Natural killer cell (primary cell): ENCODE data around the gene TRIP4. TPM values are rescaled to one million over a fixed set of nuclear protein-coding genes. Genes with fewer than 3 reads are reported as not detected.
A peak's percentile ranks its signal among the peaks of the same experiment; 100 is the strongest.

Experiments
- ATAC-seq, 3 donors: fragments of 150-1000 bp in 2 of 3; fragments of 200-7000 bp in 1 of 3; cut with Tn5 transposase; 1 replicate in 1 of 3; 2 replicates in 2 of 3; pipeline ENCODE4 v1.10.0; 2021; ENCODE audit warnings: mild to moderate bottlenecking in 2 of 3, moderate library complexity in 2 of 3
- DNase-seq, 2 donors: peaks; one replicate each; pipeline versions ENCODE4 v3.0.0 to v3.0.0-alpha.2; 2013 to 2021; ENCODE audit warnings: mixed read lengths in 1 of 2
- H3K27ac ChIP-seq: one replicate; pipeline ENCODE4 v1.5.1; 2013; ENCODE audit warnings: mild to moderate bottlenecking, low read length
- H3K27me3 ChIP-seq: one replicate; pipeline ENCODE4 v1.6.1; 2013; ENCODE audit warnings: low read length; ENCODE audit not compliant: control insufficient read depth, insufficient read depth
- H3K36me3 ChIP-seq: one replicate; pipeline ENCODE4 v1.6.1; 2013; ENCODE audit warnings: low read length; ENCODE audit not compliant: control insufficient read depth, insufficient read depth
- H3K4me1 ChIP-seq: one replicate; pipeline ENCODE4 v1.6.1; 2013; ENCODE audit warnings: low read length; ENCODE audit not compliant: control insufficient read depth, insufficient read depth
- H3K4me3 ChIP-seq: one replicate; pipeline ENCODE4 v1.5.1; 2013; ENCODE audit warnings: low read length
- H3K9me3 ChIP-seq: one replicate; pipeline ENCODE4 v1.6.1; 2013; ENCODE audit warnings: low read length; ENCODE audit not compliant: control insufficient read depth, insufficient read depth
- H3K27ac Mint-ChIP-seq, 2 donors: one replicate each; pipeline ENCODE4 v1.8.0; 2022; ENCODE audit warnings: mild to moderate bottlenecking in 2 of 2, mixed read lengths in 2 of 2, moderate library complexity in 1 of 2
- H3K27me3 Mint-ChIP-seq, 2 donors: one replicate each; pipeline ENCODE4 v1.8.0; 2022; ENCODE audit warnings: low read depth in 2 of 2, mixed read lengths in 2 of 2
- H3K36me3 Mint-ChIP-seq: one replicate; pipeline ENCODE4 v1.8.0; 2022; ENCODE audit warnings: mixed read lengths
- H3K4me1 Mint-ChIP-seq, 2 donors: one replicate each; pipeline ENCODE4 v1.8.0; 2022; ENCODE audit warnings: mixed read lengths in 2 of 2
- H3K4me3 Mint-ChIP-seq: one replicate; pipeline ENCODE4 v1.8.0; 2022; ENCODE audit warnings: mild to moderate bottlenecking, moderate library complexity, mixed read lengths
- H3K9me3 Mint-ChIP-seq, 2 donors: one replicate each; pipeline ENCODE4 v1.8.0; 2022; ENCODE audit warnings: mixed read lengths in 2 of 2
- WGBS: methylation state at CpG from one replicate; pipeline ENCODE4 v1.1.7; 2013; ENCODE audit warnings: missing lambda C conversion rate; ENCODE audit not compliant: insufficient coverage; 5-methylcytosine and 5-hydroxymethylcytosine counted together
- intact Hi-C: fragments of 100-400 bp; cut with micrococcal nuclease; formaldehyde crosslinking; loops from one replicate; pipeline ENCODE4 v1.14.2; 2022
- total RNA-seq, 4 donors: library from RNA; stranded (reverse); fragments of 120-200 nt in 1 of 4; gene quantifications; one replicate each; pipeline versions ENCODE4 v1.2.3 to v1.2.4, GENCODE V29; 2013 to 2022
- TF ChIP-seq, protein P1 (sequence below): fragments of 200-600 bp; IDR thresholded peaks from one replicate; pipeline ENCODE4 v1.8.0; 2022; ENCODE audit warnings: antibody characterized with exemption

TRIP4 gene
- 10 to 100 TPM; 32.9 to 37.1 (median 33.7) TPM for total RNA-seq
- total RNA-seq (2013), result 28.7 TPM

DNA sequence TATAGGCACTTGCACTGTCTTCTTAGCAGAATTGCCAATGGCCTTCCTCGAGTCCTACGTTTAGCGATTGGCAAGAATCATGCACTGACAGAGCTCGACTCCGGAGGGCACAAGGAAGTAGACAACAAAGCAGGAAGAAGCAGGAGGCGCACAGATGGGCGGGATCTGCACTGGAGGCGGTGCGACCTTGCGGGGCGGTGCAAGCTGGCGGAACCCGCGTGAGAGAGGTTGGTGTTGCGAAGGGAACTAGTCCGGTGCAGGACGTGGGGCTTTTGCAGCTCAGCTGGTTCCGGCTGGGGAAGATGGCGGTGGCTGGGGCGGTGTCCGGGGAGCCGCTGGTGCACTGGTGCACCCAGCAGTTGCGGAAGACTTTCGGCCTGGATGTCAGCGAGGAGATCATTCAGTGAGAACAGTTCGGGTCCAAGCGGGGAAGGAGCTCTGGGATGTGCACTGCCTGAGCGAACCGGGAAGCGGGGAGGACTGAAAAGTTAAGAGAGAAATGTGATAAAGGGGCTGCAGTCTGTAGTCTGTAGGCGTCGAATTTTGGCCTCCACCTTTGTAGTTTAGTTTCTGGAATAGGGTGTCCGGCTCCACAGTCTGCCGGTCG, at the start of gene TRIP4:
TRIP4 (plus strand) TSS at position 275 of the 607 bp plus-strand sequence; CDS start at position 303, 28 bp downstream.
- intact Hi-C loops, result loop anchor here (1.0 to 10.0 kb wide), 2 partner anchors 31 to 77 kb away; partner anchors contain the start of genes CSNK1G1 and ZNF609
- Mint-ChIP-seq H3K27ac (peak within 1 kb of the TSS; percentile 91 to 98), H3K36me3 (no peaks in the 10 kb centered on the region), H3K27me3 (no peaks in the 10 kb centered on the region), H3K9me3 (no peaks in the 10 kb centered on the region), H3K4me1 (peaks cover 18 to 30% of the 10 kb centered on the region in 2 donors), H3K4me3 (peak within 1 kb of the TSS; percentile 99)
- peak; percentile 99 to 100 (median 99) for ATAC-seq
- peak; percentile 95 to 98 for DNase-seq
- Histone ChIP-seq H3K4me3 (peak within 1 kb of the TSS; percentile 85), H3K27ac (peak within 1 kb of the TSS; percentile 79), H3K27me3 (no peaks in the 10 kb centered on the region), H3K9me3 (no peaks in the 10 kb centered on the region), H3K36me3 (no peaks in the 10 kb centered on the region), H3K4me1 (peaks cover 16% of the 10 kb centered on the region)
- whole genome bisulfite sequencing, result under 1% methylated on average over 35 of the region's 35 CpGs
- TF ChIP-seq, protein P1, sequence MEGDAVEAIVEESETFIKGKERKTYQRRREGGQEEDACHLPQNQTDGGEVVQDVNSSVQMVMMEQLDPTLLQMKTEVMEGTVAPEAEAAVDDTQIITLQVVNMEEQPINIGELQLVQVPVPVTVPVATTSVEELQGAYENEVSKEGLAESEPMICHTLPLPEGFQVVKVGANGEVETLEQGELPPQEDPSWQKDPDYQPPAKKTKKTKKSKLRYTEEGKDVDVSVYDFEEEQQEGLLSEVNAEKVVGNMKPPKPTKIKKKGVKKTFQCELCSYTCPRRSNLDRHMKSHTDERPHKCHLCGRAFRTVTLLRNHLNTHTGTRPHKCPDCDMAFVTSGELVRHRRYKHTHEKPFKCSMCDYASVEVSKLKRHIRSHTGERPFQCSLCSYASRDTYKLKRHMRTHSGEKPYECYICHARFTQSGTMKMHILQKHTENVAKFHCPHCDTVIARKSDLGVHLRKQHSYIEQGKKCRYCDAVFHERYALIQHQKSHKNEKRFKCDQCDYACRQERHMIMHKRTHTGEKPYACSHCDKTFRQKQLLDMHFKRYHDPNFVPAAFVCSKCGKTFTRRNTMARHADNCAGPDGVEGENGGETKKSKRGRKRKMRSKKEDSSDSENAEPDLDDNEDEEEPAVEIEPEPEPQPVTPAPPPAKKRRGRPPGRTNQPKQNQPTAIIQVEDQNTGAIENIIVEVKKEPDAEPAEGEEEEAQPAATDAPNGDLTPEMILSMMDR, result no peak

DNA sequence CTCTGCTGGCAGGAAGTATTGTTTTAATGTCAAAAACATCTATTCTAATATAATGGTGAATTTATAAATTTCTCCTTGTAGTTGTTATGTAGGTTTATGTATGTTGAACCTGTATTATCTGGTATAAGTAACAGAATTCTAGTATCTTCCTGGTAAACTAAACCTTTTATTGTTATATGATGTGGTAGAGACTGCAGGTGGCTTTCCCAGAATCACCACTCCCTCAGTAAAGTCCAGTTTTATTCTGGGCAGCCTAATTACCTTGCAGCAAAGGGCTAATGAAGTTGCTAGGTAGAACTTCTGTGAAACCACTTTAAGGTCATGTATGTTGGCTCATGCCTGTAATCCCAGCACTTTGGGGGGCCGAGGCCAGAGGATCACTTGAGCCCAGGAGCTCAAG, 47.3 kb upstream of the TRIP4 start:
- H3K27ac Mint-ChIP-seq, result no peak overlapping the region
- H3K27ac ChIP-seq, result no peak overlapping the region
- no peak for ATAC-seq
- no peak overlapping the region for H3K4me3 ChIP-seq
- peaks cover 16% of the 10 kb centered on the region for H3K36me3 ChIP-seq
- H3K4me1 Mint-ChIP-seq, result peaks cover 15 to 34% of the 10 kb centered on the region in 2 donors
- H3K27me3 ChIP-seq, result no peaks in the 10 kb centered on the region
- H3K9me3 Mint-ChIP-seq, result no peaks in the 10 kb centered on the region
- no peak for DNase-seq
- no peaks in the 10 kb centered on the region for H3K36me3 Mint-ChIP-seq
- H3K4me1 ChIP-seq, result no peaks in the 10 kb centered on the region
- intact Hi-C loops, result no loop called here
- H3K4me3 Mint-ChIP-seq, result no peak overlapping the region
- 97% methylated on average over 1 of the region's 1 CpG for WGBS
- H3K27me3 Mint-ChIP-seq, result no peaks in the 10 kb centered on the region
- no peaks in the 10 kb centered on the region for H3K9me3 ChIP-seq
- TF ChIP-seq, protein P1, result no peak

DNA sequence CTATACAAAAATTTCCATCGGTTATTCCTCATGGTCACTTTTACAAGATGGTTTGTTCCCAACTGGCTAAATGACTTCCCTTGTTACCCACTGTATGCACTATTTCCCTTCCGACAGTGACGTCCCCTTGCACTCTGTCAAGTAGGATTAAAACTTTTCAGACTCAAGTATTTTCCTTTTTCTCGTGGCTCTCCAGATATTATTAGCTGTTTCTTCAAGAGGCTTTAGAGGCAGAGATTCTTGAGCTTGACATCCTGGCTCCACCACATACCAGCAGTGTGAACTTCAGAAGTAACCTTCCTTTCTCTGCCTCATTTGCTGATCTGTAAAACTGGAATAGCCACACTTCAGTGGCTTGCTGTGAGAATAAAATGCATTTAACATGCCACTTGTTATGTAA, 45.7 kb upstream of the TRIP4 start:
- 94% methylated on average over 4 of the region's 4 CpGs for WGBS
- H3K27ac ChIP-seq, result no peak overlapping the region
- H3K4me1 ChIP-seq, result no peaks in the 10 kb centered on the region
- Mint-ChIP-seq H3K4me1 (peaks cover 9 to 28% of the 10 kb centered on the region in 2 donors), H3K27me3 (no peaks in the 10 kb centered on the region), H3K27ac (no peak overlapping the region), H3K36me3 (no peaks in the 10 kb centered on the region), H3K4me3 (no peak overlapping the region), H3K9me3 (no peaks in the 10 kb centered on the region)
- no peak overlapping the region for H3K4me3 ChIP-seq
- H3K27me3 ChIP-seq, result no peaks in the 10 kb centered on the region
- intact Hi-C loops, result no loop called here
- DNase-seq (no peak), ATAC-seq (no peak)
- peaks cover 16% of the 10 kb centered on the region for H3K36me3 ChIP-seq
- TF ChIP-seq, protein P1, result no peak
- no peaks in the 10 kb centered on the region for H3K9me3 ChIP-seq

DNA sequence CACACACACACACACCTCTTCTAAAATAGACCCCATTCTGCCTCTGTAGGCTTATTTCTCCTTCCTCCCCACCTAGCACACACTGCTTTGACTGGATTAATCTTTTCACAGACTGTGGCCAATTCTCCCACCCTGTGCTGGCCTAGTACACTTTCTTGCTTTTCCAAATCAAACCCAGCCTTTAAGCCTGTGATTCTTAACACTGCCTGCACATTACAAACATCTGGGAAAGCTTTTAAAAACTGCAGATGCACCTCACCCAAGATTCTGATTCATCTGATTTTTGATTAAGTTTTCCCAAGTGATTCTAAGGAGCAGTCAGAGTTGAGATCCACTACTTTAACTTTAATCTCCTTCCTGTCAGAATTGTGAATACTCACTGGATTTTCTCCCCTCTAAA, 44.4 kb upstream of the TRIP4 start:
- no peaks in the 10 kb centered on the region for H3K9me3 ChIP-seq
- H3K27ac Mint-ChIP-seq, result peak overlapping the region in 1 of 2 donors; percentile 7
- H3K27ac ChIP-seq, result no peak overlapping the region
- no peaks in the 10 kb centered on the region for H3K27me3 Mint-ChIP-seq
- intact Hi-C loops, result no loop called here
- H3K4me3 Mint-ChIP-seq, result no peak overlapping the region
- peaks cover 16% of the 10 kb centered on the region for H3K36me3 ChIP-seq
- DNase-seq (no peak), ATAC-seq (no peak)
- no peaks in the 10 kb centered on the region for H3K36me3 Mint-ChIP-seq
- no peaks in the 10 kb centered on the region for H3K9me3 Mint-ChIP-seq
- TF ChIP-seq, protein P1, result no peak
- H3K4me1 ChIP-seq, result no peaks in the 10 kb centered on the region
- H3K4me3 ChIP-seq, result no peak overlapping the region
- H3K4me1 Mint-ChIP-seq, result peaks cover 9 to 33% of the 10 kb centered on the region in 2 donors
- no peaks in the 10 kb centered on the region for H3K27me3 ChIP-seq
